ENCODE measurements around the gene FGD2. TPM values are rescaled to one million over a fixed set of nuclear protein-coding genes. Genes with fewer than 3 reads are reported as not detected.

FGD2 gene
- total RNA-seq, 1 donor from 2014 or later, result not detected

DNA sequence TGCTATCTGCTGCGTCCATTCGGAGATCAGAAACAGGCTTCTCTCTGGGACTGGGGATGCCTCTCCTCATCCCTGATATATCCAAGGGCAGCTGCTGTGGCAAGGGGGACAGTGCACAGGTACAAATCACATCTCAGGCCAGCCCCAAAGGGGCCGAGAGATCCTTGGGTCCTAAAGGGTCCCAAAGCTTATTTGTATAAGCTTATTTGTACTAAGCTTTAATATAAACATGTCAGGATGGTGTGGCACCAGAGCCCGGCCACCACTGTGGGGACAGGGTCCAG is 45.3 kb downstream of the FGD2 start:
- no peaks in the 10 kb centered on the region for H3K9me3 Mint-ChIP-seq (ENCODE audit: low read depth)

GRCh38 chr6:37051138-37052026 is 45.9 kb downstream of the FGD2 start:
- peaks cover 16% of the 10 kb centered on the region for H3K4me1 Mint-ChIP-seq (ENCODE audit: low read depth)
- no peak overlapping the region for H3K27ac Mint-ChIP-seq (ENCODE audit: unreplicated experiment)
- no peaks in the 10 kb centered on the region for H3K36me3 Mint-ChIP-seq (ENCODE audit: low read depth)
- no peak for DNase-seq (ENCODE audit: low spot score)
- peaks cover 1% of the 10 kb centered on the region for H3K27me3 Mint-ChIP-seq (ENCODE audit: low read depth)
- H3K9me3 Mint-ChIP-seq (ENCODE audit: low read depth), result no peaks in the 10 kb centered on the region
- TF ChIP-seq, protein P1, sequence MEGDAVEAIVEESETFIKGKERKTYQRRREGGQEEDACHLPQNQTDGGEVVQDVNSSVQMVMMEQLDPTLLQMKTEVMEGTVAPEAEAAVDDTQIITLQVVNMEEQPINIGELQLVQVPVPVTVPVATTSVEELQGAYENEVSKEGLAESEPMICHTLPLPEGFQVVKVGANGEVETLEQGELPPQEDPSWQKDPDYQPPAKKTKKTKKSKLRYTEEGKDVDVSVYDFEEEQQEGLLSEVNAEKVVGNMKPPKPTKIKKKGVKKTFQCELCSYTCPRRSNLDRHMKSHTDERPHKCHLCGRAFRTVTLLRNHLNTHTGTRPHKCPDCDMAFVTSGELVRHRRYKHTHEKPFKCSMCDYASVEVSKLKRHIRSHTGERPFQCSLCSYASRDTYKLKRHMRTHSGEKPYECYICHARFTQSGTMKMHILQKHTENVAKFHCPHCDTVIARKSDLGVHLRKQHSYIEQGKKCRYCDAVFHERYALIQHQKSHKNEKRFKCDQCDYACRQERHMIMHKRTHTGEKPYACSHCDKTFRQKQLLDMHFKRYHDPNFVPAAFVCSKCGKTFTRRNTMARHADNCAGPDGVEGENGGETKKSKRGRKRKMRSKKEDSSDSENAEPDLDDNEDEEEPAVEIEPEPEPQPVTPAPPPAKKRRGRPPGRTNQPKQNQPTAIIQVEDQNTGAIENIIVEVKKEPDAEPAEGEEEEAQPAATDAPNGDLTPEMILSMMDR (IDR thresholded peaks at IDR 0.05), result peak; percentile 99
- H3K4me3 Mint-ChIP-seq (ENCODE audit: unreplicated experiment), result no peak overlapping the region

More for the DNA sequence above, 45.3 kb downstream of the FGD2 start:
- no peak for DNase-seq (ENCODE audit: low spot score)
- H3K27me3 Mint-ChIP-seq (ENCODE audit: low read depth), result peaks cover 1% of the 10 kb centered on the region
- TF ChIP-seq, protein P1 (IDR thresholded peaks at IDR 0.05), result no peak
- peaks cover 16% of the 10 kb centered on the region for H3K4me1 Mint-ChIP-seq (ENCODE audit: low read depth)
- H3K36me3 Mint-ChIP-seq (ENCODE audit: low read depth), result no peaks in the 10 kb centered on the region
- H3K27ac Mint-ChIP-seq (ENCODE audit: unreplicated experiment), result no peak overlapping the region
- no peak overlapping the region for H3K4me3 Mint-ChIP-seq (ENCODE audit: unreplicated experiment)

DNA sequence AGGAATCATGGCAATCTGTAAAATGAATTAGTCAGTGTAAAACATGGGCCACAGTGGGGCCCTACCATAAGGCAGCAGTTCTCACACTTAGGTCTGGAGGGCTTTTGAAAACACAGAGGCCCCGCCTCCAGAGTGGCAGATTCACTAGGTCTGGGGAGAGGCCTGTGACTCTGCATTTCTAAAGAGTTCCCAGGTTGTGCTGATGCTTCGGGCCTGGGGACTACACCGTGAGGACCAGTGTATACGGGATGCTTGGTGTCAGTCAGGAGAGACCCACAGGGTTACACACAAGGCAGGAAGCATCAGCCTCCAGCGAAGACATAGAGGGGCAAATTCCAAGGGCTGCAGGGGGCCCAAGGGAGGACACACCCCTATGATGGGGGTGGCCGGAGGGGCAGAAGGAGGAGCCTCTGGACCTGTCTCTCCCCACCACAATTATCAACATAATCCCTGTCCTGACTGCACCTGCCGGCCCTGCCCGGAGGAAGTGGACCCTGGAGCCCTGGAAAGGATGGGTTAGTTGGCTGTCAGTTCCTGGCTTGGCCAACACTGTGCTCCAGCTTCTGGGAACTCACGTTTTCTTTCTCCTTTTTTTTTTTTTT is 46.7 kb downstream of the FGD2 start:
- H3K9me3 Mint-ChIP-seq (ENCODE audit: low read depth), result no peaks in the 10 kb centered on the region
- H3K4me3 Mint-ChIP-seq (ENCODE audit: unreplicated experiment), result no peak overlapping the region
- H3K27ac Mint-ChIP-seq (ENCODE audit: unreplicated experiment), result no peak overlapping the region
- TF ChIP-seq, protein P1 (IDR thresholded peaks at IDR 0.05), result no peak
- H3K27me3 Mint-ChIP-seq (ENCODE audit: low read depth), result peaks cover 1% of the 10 kb centered on the region
- H3K36me3 Mint-ChIP-seq (ENCODE audit: low read depth), result no peaks in the 10 kb centered on the region
- H3K4me1 Mint-ChIP-seq (ENCODE audit: low read depth), result peaks cover 18% of the 10 kb centered on the region
- no peak for DNase-seq (ENCODE audit: low spot score)

GRCh38 chr6:37053683-37054082 is 48.2 kb downstream of the FGD2 start:
- H3K27ac Mint-ChIP-seq (ENCODE audit: unreplicated experiment), result no peak overlapping the region
- no peak overlapping the region for H3K4me3 Mint-ChIP-seq (ENCODE audit: unreplicated experiment)
- H3K9me3 Mint-ChIP-seq (ENCODE audit: low read depth), result no peaks in the 10 kb centered on the region
- H3K4me1 Mint-ChIP-seq (ENCODE audit: low read depth), result peaks cover 24% of the 10 kb centered on the region
- TF ChIP-seq, protein P1 (IDR thresholded peaks at IDR 0.05), result no peak
- no peak for DNase-seq (ENCODE audit: low spot score)
- H3K27me3 Mint-ChIP-seq (ENCODE audit: low read depth), result peaks cover 1% of the 10 kb centered on the region
- H3K36me3 Mint-ChIP-seq (ENCODE audit: low read depth), result no peaks in the 10 kb centered on the region

- no peaks in the 10 kb centered on the region for H3K9me3 Mint-ChIP-seq (ENCODE audit: low read depth)
- no peaks in the 10 kb centered on the region for H3K36me3 Mint-ChIP-seq (ENCODE audit: low read depth)
- TF ChIP-seq, protein P1 (IDR thresholded peaks at IDR 0.05), result no peak
- no peak overlapping the region for H3K27ac Mint-ChIP-seq (ENCODE audit: unreplicated experiment)
- peaks cover 22% of the 10 kb centered on the region for H3K4me1 Mint-ChIP-seq (ENCODE audit: low read depth)
- no peak for DNase-seq (ENCODE audit: low spot score)
- H3K4me3 Mint-ChIP-seq (ENCODE audit: unreplicated experiment), result no peak overlapping the region
- H3K27me3 Mint-ChIP-seq (ENCODE audit: low read depth), result peaks cover 1% of the 10 kb centered on the region
Measured at GRCh38 chr6:37054171-37054570, 48.7 kb downstream of the FGD2 start.

Data from chondrocyte (in vitro differentiated cells).